Testis (tissue), 2 donors: ENCODE data around the gene EDIL3.

Experiments
- CTCF ChIP-seq, 3 experiments: fragments of 450-650 bp in 2 of 3; fragments of 200-600 bp in 1 of 3; sonication (generic) in 1 of 3; IDR thresholded peaks; one replicate each; pipeline ENCODE4 v1.5.1; 2016 to 2019; ENCODE audit warnings: antibody characterized with exemption in 3 of 3, mild to moderate bottlenecking in 2 of 3, moderate library complexity in 1 of 3
- POLR2A ChIP-seq: fragments of 450-650 bp; IDR thresholded peaks from one replicate; pipeline ENCODE4 v1.6.1; 2017; ENCODE audit warnings: antibody characterized with exemption, mild to moderate bottlenecking, moderate library complexity

- TF ChIP-seq POLR2A (no peak), CTCF (IDR thresholded peaks at IDR 0.05) (no peak)
Observed at GRCh38 chr5:84383296-84383815, 1.3 kb downstream of the EDIL3 start.
